MV-4-11 (cell line): ENCODE measurements around the gene ALKAL2.
"Not testable (repeated sequence)": the region's sequence is repeated elsewhere in the genome, so short reads cannot be mapped to it uniquely, and the experiment has no call there.

Experiments
- DNase-seq: peaks from one replicate; lab custom pipeline; 2025; lab: John Stamatoyannopoulos, UW

The ALKAL2 gene, protein sequence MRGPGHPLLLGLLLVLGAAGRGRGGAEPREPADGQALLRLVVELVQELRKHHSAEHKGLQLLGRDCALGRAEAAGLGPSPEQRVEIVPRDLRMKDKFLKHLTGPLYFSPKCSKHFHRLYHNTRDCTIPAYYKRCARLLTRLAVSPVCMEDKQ

DNA sequence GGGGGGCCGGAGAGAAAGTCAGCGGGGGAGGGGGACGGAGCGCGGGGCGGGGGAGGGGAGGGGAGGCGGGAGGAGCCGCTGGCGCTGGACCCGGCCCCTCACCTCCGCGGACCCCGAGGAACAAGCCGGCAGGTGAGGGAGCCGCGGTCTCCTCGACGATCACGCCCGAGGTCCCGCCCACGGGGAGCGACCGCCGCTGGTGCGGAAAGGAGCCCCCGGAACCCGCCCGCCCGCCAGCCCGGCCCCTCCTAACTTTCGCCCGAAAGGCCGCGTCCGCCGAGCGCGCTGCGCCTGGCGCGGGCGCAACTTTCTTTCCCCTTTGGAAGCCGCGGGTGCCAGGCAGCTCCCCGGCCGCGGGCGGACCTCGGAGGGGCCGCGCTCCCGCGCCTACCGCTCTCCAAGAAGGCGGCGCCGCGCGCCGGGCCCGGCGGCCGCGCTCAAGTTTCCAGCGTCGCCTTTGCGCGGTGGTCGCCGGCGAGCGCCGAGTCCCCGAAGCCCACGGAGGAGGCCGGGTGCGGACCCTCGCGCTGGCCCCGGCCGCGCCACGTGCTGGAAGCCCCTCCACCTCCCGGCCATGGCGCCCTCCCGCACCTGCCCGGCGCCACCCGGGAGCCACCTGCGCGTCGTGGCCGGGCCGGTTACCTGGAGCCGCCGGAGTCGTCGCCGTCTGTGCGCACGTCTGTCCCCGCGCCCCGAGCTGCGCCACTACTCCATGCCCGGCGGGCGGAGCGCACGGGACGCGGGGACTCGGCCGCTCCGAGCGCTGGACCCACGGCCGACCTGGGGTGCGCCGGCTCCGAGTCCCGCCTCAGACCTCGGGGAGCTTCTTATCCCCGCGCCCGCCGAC lies at the start of gene ALKAL2:
Gene ALKAL2, minus strand, starts transcription at position 181 of the 847 bp plus-strand sequence. CDS start 256 bp downstream, outside the sequence.
- DNase-seq = no peak

DNA sequence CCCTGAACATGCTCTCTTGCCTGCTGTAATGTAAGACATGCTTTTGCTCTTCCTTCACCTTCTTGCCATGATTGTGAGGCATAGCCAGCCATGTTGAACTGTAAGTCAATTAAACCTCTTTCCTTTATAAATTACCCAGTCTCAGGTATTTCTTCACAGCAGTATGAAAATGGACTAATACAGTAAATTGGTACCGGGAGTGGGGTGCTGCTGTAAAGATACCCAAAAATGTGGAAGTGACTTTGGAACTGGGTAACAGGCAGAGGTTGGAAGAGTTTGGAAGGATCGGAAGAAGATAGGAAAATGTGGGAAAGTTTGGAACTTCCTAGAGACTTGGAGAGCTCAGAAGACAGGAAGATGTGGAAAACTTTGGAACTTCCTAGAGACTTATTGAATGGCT lies 49.1 kb upstream of the ALKAL2 start:
- DNase-seq = not testable (repeated sequence)

DNA sequence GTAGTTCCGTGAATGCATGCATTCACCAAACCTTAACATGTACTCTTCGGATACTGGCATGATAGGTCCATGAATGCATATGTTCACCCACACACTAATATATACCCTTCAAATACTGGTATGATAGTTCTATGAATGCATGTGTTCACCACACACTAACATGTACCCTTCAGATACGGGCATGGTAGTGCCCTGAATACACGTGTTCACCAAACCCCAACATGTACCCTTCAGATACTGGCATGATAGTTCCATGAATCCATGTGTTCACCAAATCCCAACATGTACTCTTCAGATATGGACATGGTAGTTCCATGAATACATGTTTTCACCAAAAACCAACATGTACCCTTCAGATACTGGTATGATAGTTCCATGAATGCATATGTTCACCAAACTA lies 48.5 kb upstream of the ALKAL2 start:
- DNase-seq = no peak

DNA sequence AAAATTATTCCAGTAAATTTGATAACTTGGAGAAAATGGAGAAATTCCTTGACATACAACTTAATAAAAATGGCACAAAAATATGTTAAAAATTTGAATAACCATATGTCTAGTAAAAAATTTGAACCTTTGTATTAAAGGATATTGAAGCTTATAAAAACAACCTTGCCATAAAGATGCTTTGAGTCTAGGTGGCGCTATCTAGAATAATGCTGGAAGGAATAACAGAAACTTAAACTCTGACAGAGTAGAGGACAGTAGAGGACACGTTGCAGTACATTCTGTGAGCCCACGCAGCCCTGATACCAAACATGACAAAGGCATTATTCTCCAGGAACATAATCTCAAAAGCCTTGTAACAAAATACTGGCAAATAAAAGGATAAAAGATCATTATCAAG lies 44.7 kb upstream of the ALKAL2 start:
- no peak for DNase-seq

DNA sequence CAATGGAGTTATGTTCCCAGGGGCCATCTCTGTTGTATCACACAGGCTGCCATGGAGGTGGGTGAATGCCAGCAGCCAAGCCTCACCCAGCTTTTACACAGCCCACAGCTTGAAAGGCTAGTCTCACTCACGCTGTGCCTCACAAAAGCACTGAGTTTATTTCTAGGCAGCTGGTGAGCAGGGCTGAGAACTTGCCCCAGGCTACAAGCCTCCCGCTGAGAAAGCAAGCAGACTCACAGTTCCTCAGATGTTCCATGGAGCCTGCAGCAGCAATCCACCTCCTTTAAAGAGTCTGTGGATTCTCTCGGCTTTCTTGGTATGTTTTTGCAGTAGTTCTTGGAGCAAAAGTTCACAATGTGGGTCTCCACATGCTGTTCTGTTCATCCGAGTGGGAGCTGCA lies 40.9 kb upstream of the ALKAL2 start:
- no peak for DNase-seq

DNA sequence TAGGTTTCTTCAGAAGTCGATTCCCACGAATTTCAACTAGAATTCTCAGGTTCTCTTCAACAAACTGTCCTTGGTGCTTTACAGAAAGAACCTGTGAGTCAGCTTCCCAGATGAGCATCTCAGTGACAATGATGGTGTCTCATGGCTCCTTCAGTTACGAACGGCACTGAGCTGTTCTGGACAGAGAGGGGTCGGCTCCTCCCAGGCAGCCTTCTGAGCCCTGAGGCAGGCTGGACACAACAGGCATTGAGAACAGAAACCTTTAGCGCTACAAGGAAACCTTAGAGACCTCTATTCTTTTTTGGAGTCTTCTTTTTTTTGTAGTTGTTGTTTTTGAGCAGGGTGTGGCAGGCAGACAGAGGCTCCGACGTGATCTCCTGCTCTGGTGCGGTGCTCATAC lies 35.1 kb upstream of the ALKAL2 start:
- no peak for DNase-seq

DNA sequence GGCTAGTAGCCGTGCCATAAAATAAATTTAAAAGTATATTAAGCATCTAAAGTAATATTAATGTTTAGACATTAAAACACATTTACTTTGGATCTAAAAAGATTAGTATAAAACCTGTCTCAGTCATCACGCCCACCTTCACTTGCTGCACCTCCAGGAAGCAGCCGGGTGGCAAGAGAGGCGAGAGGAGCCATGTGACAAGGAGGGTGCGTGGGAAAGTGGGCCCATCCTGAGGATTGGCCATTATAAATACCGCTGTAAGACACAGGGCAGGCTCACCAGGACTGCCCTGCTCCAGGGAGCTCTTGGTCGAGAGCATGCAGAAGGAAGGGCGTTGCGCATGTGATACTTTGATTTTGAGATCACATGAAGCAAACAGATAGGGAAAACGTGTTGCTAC lies 34.4 kb upstream of the ALKAL2 start:
- no peak for DNase-seq

DNA sequence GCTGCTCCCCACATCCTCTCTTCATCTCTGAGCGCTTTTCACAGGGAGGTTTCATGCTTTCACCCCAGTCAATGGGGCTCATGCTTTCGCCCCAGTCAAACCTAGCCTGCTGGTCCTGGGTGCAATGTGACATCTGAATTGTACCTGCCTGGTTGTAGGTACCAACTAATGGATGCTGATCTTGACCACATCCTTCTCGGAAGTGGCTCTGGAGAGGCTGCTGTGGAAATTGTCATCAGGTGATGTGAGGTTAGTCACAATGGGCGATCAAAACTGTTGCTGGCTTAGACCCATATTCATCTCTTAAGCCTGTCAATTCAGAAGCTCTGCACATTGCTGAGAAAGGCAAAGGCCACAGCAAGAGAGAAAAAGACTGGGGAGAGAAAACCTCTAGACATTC lies 32.7 kb upstream of the ALKAL2 start:
- DNase-seq = no peak

DNA sequence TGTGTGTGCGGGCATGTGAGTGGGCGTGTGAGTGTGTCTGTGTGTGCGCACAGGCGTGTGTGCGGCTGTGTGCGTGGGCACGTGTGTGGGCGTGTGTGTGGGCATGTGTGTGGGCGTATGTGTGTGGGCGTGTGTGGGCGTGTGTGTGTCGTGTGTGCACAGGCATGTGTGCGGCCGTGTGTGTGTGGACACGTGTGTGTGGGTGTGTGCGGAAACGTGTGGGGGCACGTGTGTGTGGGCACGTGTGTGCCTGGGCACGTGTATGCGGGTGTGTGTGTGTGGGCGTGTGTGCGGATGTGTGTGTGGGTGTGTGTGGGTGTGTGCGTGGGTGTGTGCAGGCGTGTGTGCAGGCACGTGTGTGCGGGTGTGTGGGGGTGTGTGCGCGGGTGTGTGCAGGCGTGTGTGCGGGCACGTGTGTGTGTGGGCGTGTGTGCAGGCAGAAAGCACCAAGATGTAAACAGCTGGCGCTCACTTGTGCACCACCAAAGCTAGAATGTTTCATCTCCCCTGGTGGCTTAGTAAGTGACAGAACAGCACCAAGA lies 31.2 kb upstream of the ALKAL2 start:
- DNase-seq = no peak

DNA sequence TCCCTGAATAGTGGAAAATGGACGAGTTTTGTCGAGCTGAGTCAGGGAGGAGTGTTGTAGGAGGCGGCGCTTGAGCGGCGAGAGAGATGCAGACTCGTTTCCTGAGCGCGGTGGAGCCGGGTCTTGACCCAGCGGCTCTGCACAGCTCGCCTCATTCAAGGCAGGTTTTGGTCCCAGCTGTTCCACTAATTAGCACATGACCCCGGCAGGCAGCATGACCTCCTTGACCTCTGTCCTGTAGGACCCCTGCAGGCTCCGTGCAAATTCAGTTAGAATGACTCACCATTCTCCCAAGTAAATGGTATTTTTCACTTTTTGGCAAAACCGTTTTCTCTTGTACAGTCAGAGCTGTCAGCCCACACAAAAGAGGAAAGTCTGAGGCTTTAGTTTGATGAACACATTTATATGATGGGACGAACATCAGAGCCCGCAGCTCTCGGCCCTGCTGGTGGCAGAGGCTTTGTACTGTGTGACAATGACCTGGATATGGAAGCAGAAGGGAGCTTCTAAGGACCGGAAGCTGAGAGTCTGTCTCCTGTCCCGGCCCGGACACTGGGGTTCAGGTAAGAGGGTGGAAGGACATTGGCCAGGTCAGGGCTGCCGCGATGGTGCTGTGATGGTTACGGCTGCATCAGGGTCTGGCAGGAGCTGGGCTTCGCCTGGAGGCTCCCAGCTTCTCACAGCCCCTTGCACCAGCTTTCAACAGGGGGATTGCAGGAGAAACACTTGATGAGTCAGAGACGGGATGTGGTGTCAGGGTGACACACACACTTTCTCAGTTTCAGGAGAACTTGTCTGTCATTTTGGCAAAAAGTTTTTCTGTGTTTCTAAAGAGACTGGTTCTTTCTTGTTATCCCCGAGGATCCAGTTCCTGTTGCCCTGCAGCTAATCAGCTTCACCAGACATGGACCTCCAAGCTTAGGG lies 29.9 kb upstream of the ALKAL2 start:
- peak; percentile 41 for DNase-seq

DNA sequence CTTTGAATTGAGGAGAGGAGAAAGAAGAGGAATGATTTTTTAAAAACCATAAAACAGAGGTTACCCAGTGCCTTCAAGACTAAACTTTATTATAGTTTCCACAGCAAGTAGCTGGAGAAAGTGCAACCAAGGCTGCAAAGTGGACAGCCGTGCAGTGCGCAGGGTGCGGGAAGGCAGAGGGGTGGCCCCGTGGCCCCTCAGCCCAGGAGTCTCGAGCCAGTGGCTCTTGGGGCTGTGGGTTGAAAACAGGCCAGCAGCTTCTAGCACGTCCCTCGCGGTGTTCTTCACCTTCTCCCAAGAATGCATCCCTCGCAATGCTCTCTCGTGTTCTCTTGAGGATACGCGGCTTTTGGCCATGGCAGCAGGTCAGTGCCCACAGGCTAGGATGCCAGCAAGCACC lies 28.5 kb upstream of the ALKAL2 start:
- DNase-seq = no peak

DNA sequence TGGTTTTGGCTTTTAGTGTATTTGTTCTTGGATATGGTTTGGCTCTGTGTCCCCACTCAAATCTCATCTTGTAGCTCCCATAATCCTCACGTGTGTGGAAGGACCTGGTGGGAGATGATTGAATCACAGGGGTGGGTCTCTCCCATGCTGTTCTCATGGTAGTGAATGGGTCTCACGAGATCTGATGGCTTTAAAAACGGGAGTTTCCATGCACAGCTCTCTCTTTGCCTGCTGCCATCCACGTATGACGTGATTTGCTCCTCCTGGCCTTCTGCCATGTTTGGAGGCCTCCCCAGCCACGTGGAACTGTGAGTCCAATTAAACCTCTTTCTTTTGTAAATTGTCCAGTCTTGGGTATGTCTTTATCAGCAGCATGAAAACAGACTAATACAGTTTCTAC lies 28.0 kb upstream of the ALKAL2 start:
- not testable (repeated sequence) for DNase-seq

DNA sequence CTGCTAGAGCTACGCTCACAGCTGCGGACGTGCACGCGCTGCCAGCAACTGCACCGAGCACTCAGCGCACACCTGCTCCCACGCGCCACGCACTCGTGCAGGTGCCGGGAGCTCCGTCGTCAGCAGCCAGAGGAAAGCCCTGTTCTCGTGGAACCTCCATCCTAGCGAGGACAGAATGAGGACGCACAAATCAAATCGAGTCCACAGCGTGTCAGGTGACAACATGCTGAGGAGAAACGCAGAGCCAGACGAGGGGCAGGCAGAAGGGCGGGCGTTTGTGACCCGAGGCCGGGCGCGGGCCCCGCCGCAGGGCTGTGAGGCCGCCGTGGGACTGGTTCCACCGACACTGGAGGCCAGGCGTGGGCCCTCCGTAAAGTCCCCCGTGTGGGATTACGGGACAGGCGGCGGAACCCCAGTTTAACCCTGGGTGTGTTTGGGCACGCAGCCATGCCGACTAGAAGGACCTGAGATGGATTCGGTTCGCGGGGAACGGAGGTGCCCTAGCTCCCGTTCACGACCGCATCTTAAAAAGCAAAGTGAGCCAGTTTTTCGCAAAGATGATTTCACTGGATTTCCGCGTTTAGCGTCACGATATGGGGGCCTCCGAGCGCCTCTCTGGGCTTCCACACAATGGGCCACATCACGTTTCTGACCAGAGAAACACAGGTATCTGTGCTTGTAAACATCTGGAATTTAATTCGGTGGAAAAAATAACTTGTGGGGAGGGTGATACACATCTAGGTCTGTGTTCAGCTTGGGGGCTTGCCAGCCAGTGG lies 26.9 kb upstream of the ALKAL2 start:
- DNase-seq = no peak

DNA sequence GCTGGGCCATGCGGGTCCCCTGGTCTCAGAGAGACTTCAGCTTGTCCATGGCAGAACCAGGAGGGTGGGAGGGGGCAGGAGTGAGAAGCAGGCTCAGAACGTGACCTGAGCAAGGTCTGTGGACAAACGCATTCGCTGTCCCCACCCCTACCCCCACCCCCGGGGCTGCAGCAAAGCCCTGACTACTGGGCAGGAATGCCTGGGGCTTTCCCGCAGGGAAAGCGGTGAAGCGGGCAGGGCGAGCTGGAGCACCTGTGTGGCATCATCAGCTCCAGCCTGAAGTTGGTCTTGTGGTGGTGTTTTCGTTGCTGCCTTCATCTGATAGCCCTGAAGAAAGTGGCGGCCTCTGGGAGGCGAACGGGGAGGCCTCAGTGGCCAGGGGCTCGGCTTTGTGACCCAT lies 26.1 kb upstream of the ALKAL2 start:
- DNase-seq = no peak

DNA sequence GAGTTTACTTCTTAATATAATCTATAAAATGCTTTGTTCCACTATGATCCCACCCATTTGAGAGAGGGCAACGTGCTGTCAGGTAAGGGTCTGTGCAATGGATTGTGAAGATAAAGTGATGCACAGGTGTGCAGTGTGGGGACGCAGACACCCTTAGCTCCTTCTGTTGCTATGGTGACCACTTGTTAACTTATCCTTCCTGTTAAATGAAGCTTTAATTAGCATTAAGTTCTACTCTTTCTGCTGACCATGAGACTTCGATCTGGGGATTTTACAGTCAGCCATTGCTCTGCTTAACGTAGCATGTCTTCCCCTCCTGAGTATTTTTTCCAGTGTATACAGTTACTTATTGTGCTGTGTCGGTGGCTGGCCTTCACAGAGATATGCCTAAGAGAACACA lies 23.1 kb upstream of the ALKAL2 start:
- DNase-seq = no peak

DNA sequence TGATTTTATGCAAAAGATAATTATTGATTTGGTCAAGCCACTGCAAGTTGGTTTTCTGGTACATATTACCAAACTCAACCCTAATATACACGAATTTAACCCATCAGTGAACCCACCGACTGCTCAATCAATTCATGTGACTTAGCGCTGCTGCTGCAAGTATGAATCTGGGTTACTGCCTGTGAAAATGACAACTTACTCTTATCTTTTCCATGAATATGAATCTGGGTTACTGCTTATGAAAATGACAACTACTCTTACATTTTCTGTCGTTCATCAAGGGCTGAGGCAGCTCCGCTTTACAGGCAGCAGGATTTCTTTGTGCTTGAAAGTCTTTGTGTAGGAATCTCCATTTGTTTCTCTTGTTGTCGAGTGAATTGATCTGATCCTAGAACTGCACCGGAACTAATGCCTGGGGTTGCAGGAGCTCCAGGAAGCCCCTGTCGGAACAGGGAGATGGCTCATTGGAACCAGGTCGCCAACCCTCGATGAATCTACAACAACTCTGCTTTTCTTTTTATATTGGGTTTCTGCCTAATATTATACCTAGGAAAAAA lies 22.1 kb upstream of the ALKAL2 start:
- no peak for DNase-seq

DNA sequence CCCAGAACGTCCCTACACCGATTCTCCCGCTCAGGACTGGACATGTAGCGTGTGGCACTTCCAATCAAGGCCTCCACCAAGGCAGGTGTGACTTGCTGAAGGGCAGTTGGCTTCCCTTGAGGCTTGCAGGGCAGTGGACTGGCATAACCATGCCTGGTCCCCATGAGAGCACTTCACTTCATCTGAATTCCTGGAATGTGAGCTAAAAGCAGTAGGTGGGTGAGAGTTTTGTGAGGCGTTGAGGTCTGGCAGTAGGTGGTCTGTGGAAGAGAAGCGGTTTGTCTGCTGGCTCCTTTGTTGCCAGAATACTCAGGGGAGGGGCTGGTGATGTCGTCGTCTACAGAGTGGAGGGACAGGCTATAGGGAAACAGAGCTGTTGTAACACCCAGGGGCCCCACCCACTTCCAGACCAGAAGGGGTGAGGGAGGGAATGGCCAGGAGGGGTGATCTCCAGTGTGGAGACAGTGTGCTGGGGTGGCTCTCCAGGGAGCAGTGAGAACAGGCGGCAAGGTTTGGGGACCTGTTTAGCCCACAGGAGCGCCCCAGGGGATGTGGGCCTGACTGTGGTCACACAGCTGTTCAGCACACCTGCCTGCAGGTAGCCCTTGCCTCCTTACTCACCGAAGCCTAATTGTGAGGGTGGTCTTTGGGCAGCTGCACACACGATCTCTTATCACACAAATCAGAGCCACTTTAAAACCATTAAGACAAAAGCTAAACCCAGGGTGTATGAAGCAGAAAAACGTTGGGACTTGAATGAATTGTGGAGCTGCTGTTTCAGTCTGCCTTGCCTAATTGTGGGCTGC lies 21.5 kb upstream of the ALKAL2 start:
- DNase-seq = no peak

DNA sequence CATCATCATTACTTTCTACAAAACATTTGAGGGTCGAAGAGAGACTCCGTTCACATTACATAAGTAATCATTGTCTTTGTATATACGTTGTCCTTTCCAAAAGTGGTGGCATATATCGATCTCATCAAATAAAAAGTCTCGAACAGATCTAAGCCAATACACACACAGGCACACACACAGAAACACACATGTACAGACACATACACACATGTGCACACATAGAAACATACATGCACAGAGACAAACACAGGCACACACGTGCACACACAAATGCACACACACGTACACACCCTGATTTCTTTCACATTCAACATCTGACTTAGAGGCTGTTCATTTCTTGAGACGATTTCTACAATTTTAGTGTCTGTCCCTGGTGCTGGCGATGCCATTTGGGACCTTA lies 17.5 kb upstream of the ALKAL2 start:
- DNase-seq = no peak

DNA sequence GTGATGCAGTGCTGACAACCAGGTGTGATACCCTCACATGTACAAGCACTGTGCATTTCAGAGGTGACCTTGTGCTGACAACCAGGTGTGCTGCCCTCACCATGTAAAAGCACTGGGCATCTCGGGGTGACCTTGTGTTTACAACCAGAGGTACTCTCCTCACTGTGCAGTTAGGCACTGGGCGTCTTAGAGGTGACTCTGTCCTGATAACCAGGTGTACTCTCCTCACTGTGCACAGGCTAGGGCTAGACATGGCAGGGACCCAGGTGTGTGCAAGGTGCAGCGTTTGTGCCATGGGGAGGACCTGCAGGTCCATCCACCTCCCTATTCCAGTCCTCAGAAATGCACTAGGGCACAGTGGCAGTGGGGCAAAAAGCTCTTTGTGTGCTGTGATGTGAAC lies 8.5 kb upstream of the ALKAL2 start:
- DNase-seq = no peak

DNA sequence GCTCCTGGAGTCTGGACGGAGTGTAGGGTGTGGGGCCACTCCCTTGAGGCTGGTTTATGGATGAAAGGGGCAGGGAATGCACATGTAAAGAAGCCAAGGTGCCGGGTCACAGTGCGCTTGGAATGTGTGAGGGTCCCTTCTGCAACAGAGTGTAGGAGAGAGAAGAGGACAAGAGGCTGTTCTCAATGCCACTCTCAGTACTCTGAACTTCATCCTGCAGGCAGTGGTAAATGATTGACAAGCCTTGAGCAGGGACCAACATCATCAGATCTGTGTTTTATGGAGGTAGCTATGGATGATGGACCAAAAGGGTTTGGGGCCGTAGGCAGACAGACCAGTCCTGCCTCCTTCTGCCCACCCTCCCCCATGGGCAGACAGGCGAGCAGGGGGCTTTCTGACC lies 7.2 kb upstream of the ALKAL2 start:
- DNase-seq = no peak
